GM13977 (cell line): ENCODE data around the gene THSD8.

Experiments used
- DNase-seq: peaks from one replicate; pipeline ENCODE4 v3.0.0; 2012; ENCODE audit warnings: low spot score
- CTCF ChIP-seq: IDR thresholded peaks from 2 replicates; pipeline ENCODE4 v1.5.1; 2012; ENCODE audit warnings: mild to moderate bottlenecking, control low read depth; ENCODE audit not compliant: insufficient read depth; ENCODE audit errors: extremely low read depth, missing control alignments
- in situ Hi-C: fragments of 300-500 bp; cut with MboI; formaldehyde crosslinking; loops from one replicate; pipeline ENCODE4 v1.12.0; 2022; ENCODE audit warnings: low sequenced_read_pairs, low pct_unique_long_range_greater_than_20kb, mixed read lengths, inconsistent platforms; ENCODE audit not compliant: unreplicated experiment

The THSD8 gene

GRCh38 chr19:12792051-12792852 is 9.6 kb upstream of the THSD8 start:
- DNase-seq = peak; percentile 69
- no peak for TF ChIP-seq CTCF
- in situ Hi-C loops = no loop called here

- in situ Hi-C loops = no loop called here
- DNase-seq = no peak
These were observed 9.0 kb upstream of the THSD8 start for GRCh38 chr19:12792853-12793289.

GRCh38 chr19:12793290-12794195 is 8.3 kb upstream of the THSD8 start:
- in situ Hi-C loops = no loop called here
- no peak for TF ChIP-seq CTCF
- DNase-seq = peak; percentile 98

More at GRCh38 chr19:12792853-12793289, 9.0 kb upstream of the THSD8 start:
- TF ChIP-seq CTCF = no peak

- no peak for TF ChIP-seq CTCF
- in situ Hi-C loops = no loop called here
- no peak for DNase-seq
These were observed 7.5 kb upstream of the THSD8 start for GRCh38 chr19:12794196-12794941.

- no peak for TF ChIP-seq CTCF
- DNase-seq = no peak
- in situ Hi-C loops = no loop called here
These were observed 6.9 kb upstream of the THSD8 start for GRCh38 chr19:12794971-12795381.
